GM19463 (cell line): ENCODE data around the gene TNS1.

Experiments
- ATAC-seq: cut with Tn5 transposase; IDR thresholded peaks from one replicate; pipeline ENCODE4 v1.9.1; 2021; ENCODE audit warnings: mild to moderate bottlenecking, moderate library complexity; ENCODE audit not compliant: unreplicated experiment

The TNS1 gene

DNA sequence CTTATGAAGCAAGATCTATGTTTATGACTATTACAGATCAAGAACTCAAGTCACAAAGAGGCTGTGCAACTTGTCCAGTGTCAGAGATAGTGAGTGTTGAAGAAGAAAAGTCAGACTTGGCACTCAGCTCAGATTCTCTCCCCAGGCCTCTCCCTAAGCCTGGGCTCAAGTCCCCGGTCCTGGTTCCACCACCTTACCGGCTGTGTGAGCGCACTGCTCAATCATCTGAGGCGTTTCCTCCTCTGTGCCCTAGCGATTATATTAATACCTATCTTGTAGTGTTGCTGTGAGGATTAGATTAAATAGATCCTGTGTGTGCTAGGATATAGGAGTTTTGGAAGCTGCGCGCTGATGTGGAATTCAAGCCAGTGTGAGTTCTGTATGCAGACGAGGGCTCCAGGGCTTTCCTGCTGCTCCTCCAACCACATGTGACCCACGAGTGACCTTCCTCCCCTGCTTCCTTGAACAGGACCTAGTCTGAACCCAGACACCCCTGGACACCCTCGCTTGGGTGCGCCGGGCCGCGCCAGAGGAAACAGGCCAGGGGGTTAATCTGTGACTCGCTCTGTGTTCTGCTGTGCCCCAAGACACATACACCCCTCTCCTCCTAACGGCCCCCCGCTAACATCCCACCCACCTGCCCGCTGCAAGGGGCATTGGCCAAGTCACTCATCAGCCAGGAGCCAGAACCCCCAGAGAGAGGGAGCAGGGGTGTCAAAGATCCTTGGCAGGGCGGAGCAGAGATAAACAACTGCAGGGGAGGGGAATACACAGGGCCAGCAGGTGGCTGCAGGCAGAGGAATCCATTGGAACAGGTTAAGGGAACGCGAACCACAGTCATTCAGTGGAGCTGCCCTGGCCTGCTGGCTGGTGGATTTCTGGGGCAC, 38.3 kb downstream of the TNS1 start:
- ATAC-seq: no peak

- ATAC-seq: no peak
These were observed 42.4 kb downstream of the TNS1 start for GRCh38 chr2:217960351-217960750.

- no peak for ATAC-seq
These were observed 43.1 kb downstream of the TNS1 start for GRCh38 chr2:217959723-217960122.

- ATAC-seq: no peak
These were observed 43.9 kb downstream of the TNS1 start for GRCh38 chr2:217958884-217959225.

DNA sequence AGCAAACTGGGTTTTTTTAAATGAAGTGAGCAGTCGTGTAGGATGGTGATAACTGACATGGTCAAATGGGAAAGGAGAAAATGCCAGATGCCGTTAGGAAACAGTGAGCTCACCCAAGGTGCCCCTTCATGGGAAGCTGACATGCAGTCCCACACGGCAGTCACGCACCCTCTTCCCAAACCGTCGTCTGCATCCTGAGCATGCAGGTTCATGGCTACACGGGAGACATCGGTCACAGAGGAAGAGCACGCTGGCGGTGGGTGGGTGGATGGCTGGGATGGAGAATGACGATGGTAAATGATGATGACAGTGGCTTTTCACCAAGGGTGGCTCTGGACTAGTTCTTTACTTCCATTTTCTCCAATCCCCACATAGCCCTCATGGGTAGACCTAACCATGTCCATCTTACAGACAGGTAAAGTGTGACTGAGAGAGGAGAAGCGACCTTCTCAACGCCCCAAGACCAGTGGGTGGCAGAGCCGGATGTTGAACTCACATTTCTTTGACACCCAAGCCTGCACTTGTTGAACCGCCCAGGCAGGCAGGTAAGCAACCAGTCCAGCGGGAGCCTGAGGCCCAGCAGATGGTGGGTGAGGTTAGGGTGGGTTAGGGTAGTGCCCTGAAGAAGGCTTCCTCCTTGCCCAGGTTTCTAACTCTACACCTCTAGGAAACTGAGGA, 44.5 kb downstream of the TNS1 start:
- ATAC-seq: no peak

DNA sequence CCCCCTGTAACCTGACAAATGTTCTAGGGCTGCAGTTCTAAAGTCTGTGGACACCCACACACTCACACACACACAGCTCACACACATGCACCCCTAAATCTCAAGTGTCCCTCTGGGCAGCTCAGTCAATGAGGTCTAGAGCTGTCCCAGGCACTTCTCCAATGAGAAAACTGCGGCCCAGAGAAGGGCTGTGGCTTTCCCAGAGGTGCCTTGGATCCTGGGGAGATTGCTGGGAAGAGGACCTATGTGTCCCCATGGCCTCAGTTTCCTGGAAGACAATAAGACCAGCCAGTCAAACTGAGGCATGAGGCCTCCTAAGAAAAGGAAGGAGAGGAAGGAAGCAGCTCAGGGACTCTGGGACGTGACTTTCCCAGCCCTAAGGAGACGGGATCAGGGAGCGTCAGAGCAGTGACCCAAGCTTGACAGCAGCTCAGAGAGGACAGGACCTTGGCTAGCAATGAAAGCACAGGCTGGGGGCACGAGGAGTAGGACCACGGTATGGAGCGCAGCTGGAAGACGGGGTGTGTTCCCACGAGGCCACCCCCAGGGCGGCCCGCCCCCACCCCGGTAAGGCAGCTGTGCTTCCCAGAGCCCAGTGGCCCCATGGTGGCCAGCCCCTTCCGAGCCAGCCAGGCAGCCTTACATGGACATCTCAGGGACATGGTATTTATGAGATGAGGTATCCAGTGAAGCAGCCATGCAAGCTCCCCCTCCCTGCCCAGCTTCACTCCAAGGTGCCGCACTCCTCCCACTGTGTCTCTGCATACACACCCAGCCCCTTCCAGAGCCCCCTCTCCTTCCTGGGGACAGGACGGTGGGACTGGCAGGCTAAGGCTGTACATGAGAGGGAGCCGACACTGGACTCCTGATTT, 46.0 kb downstream of the TNS1 start:
- ATAC-seq: no peak

- no peak for ATAC-seq
These were observed 46.8 kb downstream of the TNS1 start for GRCh38 chr2:217955881-217956493.

GRCh38 chr2:217954971-217955740, 47.6 kb downstream of the TNS1 start:
- ATAC-seq: no peak

DNA sequence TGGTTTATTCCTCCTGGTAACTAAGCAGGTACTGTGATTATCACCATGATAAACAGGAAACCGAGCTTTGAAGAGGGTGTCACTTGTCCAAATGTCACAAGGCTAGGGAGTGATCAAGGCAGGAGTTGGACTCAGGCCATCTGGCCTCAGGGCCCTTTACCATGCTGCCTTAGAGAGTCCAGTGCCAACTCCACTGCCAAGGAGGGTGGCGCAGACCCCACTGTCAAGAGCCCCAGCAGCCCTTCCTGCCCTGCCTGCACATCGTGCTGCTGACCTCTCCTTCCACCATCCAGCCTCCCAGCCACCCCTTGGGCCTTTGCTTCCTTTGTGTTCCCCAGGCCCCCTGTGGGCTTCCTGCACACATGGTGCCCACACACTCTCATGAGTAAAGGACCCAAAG, 48.3 kb downstream of the TNS1 start:
- ATAC-seq: no peak

GRCh38 chr2:217954051-217954450, 48.7 kb downstream of the TNS1 start:
- ATAC-seq: no peak

- ATAC-seq: no peak
These were observed 49.3 kb downstream of the TNS1 start for GRCh38 chr2:217953531-217953932.

DNA sequence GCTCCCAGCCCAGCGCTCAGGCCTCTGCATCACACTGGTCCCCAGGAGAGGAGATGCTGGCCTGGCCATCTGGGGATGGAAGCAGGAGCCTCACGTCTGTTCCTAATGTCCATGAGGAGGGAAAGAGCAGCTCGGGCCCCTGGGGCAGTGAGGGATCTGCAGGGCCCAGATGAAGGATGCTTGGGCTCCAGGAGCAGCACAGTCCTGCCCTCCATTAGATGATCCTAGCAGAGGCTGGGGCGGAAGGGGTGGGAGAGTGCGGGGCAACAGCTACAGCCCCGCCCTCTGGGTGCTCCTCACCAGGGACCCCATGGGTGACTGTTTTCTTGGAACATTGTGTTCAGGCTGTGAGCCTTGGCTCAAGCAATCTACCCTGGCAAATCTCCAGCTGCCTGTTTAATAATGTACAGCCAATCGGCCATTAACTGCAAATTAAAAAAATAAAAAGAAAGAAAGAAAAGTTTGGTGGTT, 49.7 kb downstream of the TNS1 start:
- no peak for ATAC-seq

DNA sequence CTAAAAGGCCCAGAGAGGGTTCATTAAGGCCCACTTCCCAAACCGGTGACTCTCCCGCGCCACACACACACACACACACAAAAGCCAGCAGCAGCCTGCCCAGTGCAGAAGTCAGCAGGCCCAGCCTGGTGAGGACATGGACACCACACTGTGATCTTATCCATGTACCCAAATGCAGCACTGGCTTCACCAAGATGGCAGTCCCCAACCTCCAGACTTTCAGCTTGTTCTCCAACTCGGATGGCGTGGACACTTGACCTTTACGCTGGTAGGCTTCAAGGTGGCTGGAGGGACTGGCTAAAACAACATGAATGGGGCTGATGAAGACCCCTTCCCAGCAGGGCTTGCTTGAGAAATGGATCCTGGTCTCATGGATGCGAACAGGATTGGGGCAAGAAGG, 50.4 kb downstream of the TNS1 start:
- no peak for ATAC-seq

GRCh38 chr2:217951521-217952247, 51.1 kb downstream of the TNS1 start:
- ATAC-seq: no peak

- no peak for ATAC-seq
These were observed 51.7 kb downstream of the TNS1 start for GRCh38 chr2:217951091-217951490.

- ATAC-seq: no peak
These were observed 52.4 kb downstream of the TNS1 start for GRCh38 chr2:217950401-217950871.

GRCh38 chr2:217949447-217949846, 53.3 kb downstream of the TNS1 start:
- ATAC-seq: no peak

- ATAC-seq: no peak
These were observed 53.9 kb downstream of the TNS1 start for GRCh38 chr2:217948897-217949296.

DNA sequence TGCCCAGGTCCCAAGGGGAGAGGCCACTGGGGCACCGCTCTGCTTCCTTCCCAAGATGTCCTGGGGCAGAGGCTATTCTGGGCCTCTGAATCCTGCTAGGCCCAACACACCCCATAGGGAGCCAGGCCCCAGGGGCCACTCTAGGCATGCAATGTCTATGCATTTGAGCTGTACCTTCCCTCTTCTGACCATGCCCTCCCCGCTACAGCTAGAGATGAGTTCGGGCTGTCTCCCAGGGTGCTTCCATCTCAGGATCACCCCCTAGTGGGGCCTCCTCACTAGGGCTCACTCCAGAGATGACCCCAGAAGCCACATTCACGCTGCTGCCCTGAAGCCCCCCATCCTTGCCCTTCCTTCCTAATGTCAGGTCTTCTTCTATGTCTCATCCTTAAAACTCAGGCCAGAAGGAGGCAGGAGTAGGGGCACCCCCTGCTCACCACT, 54.4 kb downstream of the TNS1 start:
- no peak for ATAC-seq
